ENCODE results near the gene PXDN. TPM values are rescaled to one million over a fixed set of nuclear protein-coding genes. Genes with fewer than 3 reads are reported as not detected.
A peak's percentile ranks its signal among the peaks of the same experiment; 100 is the strongest.

Gene PXDN
- total RNA-seq, 1 donor from 2014 or later = 459 TPM

DNA sequence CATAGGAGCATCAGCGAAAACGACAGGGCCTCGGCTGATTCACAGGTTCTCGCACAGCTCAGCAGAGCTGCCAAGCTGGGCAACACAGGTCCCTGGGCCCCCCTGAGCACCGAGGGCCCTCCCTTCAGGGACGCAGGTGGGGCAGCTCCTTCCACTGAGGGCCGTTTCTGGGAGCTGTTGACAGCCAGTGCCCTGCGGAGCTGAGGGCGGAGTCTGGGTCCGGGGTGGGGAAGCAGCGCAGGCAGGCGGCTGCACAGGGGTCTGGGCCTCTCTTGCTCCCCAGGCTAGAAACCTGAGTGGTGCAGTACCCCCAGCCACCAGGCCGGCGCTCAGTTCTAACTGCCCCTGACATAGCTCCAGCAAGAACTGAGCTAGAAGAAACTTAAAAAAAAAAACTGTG is 65.7 kb downstream of the PXDN start:
- Mint-ChIP-seq H3K4me1 (ENCODE audit: unreplicated experiment) (peaks cover 9% of the 10 kb centered on the region), H3K4me3 (ENCODE audit: unreplicated experiment) (no peak overlapping the region), H3K9me3 (ENCODE audit: unreplicated experiment) (no peaks in the 10 kb centered on the region), H3K27me3 (ENCODE audit: unreplicated experiment) (no peaks in the 10 kb centered on the region), H3K27ac (ENCODE audit: unreplicated experiment) (peak overlapping the region; percentile 16), H3K36me3 (ENCODE audit: unreplicated experiment) (peaks cover 39% of the 10 kb centered on the region)
- TF ChIP-seq, protein P1, sequence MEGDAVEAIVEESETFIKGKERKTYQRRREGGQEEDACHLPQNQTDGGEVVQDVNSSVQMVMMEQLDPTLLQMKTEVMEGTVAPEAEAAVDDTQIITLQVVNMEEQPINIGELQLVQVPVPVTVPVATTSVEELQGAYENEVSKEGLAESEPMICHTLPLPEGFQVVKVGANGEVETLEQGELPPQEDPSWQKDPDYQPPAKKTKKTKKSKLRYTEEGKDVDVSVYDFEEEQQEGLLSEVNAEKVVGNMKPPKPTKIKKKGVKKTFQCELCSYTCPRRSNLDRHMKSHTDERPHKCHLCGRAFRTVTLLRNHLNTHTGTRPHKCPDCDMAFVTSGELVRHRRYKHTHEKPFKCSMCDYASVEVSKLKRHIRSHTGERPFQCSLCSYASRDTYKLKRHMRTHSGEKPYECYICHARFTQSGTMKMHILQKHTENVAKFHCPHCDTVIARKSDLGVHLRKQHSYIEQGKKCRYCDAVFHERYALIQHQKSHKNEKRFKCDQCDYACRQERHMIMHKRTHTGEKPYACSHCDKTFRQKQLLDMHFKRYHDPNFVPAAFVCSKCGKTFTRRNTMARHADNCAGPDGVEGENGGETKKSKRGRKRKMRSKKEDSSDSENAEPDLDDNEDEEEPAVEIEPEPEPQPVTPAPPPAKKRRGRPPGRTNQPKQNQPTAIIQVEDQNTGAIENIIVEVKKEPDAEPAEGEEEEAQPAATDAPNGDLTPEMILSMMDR (IDR thresholded peaks at IDR 0.05) = no peak
- DNase-seq (ENCODE audit: extremely low spot score, unreplicated experiment) = peak; percentile 75

DNA sequence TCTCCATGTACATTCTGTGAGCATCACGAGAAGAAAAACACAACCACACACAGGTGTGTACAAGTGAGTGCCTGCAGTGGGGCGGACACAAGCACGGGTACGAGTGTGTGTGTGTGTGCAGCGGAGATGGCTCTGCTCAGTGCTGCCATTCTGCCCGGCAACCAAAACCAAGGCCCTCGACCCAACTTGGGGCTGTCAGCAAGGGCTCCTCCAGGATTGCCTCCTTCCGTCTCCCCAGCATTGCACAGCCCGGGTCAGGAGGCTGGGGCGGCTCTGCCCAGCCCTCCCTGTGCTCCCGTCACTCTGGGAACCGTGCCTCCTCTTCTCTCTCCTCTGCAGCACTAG is 66.5 kb downstream of the PXDN start:
- no peak for DNase-seq (ENCODE audit: extremely low spot score, unreplicated experiment)
- H3K27ac Mint-ChIP-seq (ENCODE audit: unreplicated experiment) = no peak overlapping the region
- no peaks in the 10 kb centered on the region for H3K9me3 Mint-ChIP-seq (ENCODE audit: unreplicated experiment)
- H3K36me3 Mint-ChIP-seq (ENCODE audit: unreplicated experiment) = peaks cover 47% of the 10 kb centered on the region
- TF ChIP-seq, protein P1 (IDR thresholded peaks at IDR 0.05) = no peak
- H3K27me3 Mint-ChIP-seq (ENCODE audit: unreplicated experiment) = no peaks in the 10 kb centered on the region
- peaks cover 9% of the 10 kb centered on the region for H3K4me1 Mint-ChIP-seq (ENCODE audit: unreplicated experiment)
- H3K4me3 Mint-ChIP-seq (ENCODE audit: unreplicated experiment) = no peak overlapping the region

DNA sequence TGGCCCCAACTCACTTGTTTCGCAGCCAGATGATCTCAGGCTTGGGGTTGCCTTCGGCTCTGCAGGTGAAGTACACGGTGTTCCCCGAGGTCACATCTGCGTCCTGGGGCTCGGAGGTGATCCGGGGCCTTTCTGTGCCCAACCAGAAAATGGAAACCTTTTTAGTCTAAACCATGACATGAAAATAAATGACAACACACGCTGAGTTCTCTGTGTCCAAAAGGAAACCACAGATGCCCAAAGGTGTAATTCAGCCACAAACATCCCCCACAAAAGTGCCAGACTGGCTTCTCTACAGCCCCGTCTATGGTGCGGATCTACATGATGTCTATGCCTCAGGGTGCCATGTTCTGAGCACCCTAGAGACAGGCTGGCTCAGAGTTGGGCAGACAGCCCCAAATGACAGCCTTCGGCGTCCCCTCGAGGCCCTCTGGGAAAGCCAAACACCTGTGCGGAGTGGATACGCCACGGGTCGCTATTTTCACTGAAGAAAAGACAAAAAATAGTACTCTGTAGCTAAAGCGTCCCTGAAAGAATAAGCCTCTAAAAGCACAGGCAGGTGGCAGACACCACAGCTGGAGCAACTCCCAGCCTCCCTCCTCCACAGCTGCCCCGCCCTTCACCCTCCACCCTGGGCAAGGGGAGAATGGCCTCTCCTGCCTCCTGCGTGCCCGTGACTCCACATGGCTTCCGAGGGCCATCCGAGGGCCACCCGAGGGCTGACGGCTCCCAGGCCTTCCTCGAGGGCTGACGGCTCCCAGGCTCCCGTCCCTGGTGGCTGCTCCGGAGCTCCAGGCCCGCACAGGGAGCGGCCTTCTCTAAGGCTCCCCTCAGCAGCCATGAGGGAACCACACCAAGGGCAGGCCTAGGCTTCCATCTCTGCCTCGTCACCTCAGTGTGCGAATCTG is 67.1 kb downstream of the PXDN start:
- peaks cover 9% of the 10 kb centered on the region for H3K4me1 Mint-ChIP-seq (ENCODE audit: unreplicated experiment)
- TF ChIP-seq, protein P1 (IDR thresholded peaks at IDR 0.05) = no peak
- DNase-seq (ENCODE audit: extremely low spot score, unreplicated experiment) = peak; percentile 82
- peak overlapping the region; percentile 41 for H3K27ac Mint-ChIP-seq (ENCODE audit: unreplicated experiment)
- no peak overlapping the region for H3K4me3 Mint-ChIP-seq (ENCODE audit: unreplicated experiment)
- peaks cover 50% of the 10 kb centered on the region for H3K36me3 Mint-ChIP-seq (ENCODE audit: unreplicated experiment)
- H3K9me3 Mint-ChIP-seq (ENCODE audit: unreplicated experiment) = no peaks in the 10 kb centered on the region
- H3K27me3 Mint-ChIP-seq (ENCODE audit: unreplicated experiment) = no peaks in the 10 kb centered on the region

DNA sequence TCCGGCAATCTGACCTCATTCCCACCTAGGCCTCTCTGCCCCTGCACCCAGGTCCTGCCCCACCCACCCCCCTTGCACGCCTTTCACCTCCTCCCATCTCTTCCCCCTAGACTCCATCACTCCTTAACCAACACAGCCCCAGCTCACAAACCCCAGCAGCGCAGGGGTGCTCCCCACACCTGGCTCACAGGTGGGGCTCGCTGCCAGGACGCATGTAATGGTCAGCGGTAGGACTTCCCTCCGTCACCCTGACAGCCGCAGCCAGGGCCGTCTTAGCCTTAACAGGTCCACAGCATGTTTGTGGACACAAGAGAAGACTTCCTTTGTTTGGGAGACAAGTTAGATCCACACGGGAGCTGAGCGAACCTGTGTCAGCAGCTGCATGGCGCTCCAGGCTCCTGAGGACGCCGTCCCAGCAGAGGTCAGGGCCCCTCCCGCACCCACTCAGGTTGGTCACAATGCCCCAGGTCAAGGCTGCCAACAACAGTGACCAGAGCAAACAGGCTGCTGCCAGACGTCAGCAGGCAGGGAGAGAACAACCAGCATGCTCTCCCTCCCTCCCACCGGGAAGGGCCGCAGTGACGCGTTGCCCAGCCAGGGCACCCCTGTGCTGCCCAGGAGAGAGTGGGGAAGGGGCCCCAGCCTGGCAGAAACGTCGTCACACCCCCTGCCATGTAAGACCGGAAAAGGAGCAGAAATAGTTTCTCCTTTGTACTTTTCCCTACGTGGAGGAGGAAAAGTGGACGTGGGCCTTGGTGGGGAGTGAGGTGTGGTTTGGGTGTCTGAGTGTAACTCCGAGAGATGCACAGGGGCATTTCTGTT is 68.0 kb downstream of the PXDN start:
- H3K27me3 Mint-ChIP-seq (ENCODE audit: unreplicated experiment) = no peaks in the 10 kb centered on the region
- peaks cover 51% of the 10 kb centered on the region for H3K36me3 Mint-ChIP-seq (ENCODE audit: unreplicated experiment)
- peaks cover 9% of the 10 kb centered on the region for H3K4me1 Mint-ChIP-seq (ENCODE audit: unreplicated experiment)
- TF ChIP-seq, protein P1 (IDR thresholded peaks at IDR 0.05) = no peak
- DNase-seq (ENCODE audit: extremely low spot score, unreplicated experiment) = no peak
- no peaks in the 10 kb centered on the region for H3K9me3 Mint-ChIP-seq (ENCODE audit: unreplicated experiment)
- peak overlapping the region; percentile 76 for H3K27ac Mint-ChIP-seq (ENCODE audit: unreplicated experiment)
- H3K4me3 Mint-ChIP-seq (ENCODE audit: unreplicated experiment) = no peak overlapping the region

DNA sequence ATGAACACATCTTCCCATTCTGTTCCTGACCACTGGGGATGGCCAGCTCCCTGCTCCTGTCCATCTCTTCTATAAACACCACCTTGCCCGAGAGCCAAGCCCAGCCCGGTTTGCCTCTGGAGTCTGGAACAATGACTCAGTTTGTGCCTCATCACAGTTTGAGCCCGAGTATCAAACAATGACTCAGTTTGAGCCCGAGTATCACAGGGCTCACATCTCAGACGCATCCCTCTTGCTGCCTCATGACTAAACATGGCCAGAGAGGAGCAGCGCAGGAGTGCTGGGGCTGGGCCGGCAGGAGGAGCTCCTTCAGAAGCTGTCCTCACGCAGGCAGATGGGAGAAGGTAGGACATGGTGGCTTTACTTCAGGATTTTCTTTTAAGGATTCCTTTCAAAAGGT is 68.7 kb downstream of the PXDN start:
- H3K4me3 Mint-ChIP-seq (ENCODE audit: unreplicated experiment) = no peak overlapping the region
- DNase-seq (ENCODE audit: extremely low spot score, unreplicated experiment) = no peak
- TF ChIP-seq, protein P1 (IDR thresholded peaks at IDR 0.05) = peak; percentile 64
- no peaks in the 10 kb centered on the region for H3K9me3 Mint-ChIP-seq (ENCODE audit: unreplicated experiment)
- peak overlapping the region; percentile 76 for H3K27ac Mint-ChIP-seq (ENCODE audit: unreplicated experiment)
- H3K27me3 Mint-ChIP-seq (ENCODE audit: unreplicated experiment) = no peaks in the 10 kb centered on the region
- peaks cover 9% of the 10 kb centered on the region for H3K4me1 Mint-ChIP-seq (ENCODE audit: unreplicated experiment)
- peaks cover 52% of the 10 kb centered on the region for H3K36me3 Mint-ChIP-seq (ENCODE audit: unreplicated experiment)

Data from osteocyte (in vitro differentiated cells).